A549 treated with AZD9567 at 1 μM for 4 hours (cell line): ENCODE results near the gene SCAMP2. TPM values are rescaled to one million over a fixed set of nuclear protein-coding genes. Genes with fewer than 3 reads are reported as not detected.

Experiments
- total RNA-seq: library from RNA; stranded (reverse); fragments of 200-300 nt; extraction: Qiagen RNA extraction; gene quantifications from 5 replicates; pipeline ENCODE4 v1.2.3, GENCODE V29; 2022; ENCODE audit not compliant: insufficient read depth

SCAMP2 gene, protein sequence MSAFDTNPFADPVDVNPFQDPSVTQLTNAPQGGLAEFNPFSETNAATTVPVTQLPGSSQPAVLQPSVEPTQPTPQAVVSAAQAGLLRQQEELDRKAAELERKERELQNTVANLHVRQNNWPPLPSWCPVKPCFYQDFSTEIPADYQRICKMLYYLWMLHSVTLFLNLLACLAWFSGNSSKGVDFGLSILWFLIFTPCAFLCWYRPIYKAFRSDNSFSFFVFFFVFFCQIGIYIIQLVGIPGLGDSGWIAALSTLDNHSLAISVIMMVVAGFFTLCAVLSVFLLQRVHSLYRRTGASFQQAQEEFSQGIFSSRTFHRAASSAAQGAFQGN
- 58.6 to 75.9 TPM (median 70.9 TPM) in 5 replicates for total RNA-seq

GRCh38 chr15:74873036-74873755 lies at the start of gene SCAMP2:
TSS of gene SCAMP2 (minus strand) at chr15:74873365. CDS start at chr15:74873255, 110 bp downstream.

GRCh38 chr15:74906450-74907162 lies 33.4 kb upstream of the SCAMP2 start, which contains the start of gene FAM219B:
TSS of gene FAM219B (minus strand) at chr15:74906851. CDS start at chr15:74906800, 51 bp downstream.

GRCh38 chr15:74889883-74890664 lies 16.9 kb upstream of the SCAMP2 start, which contains the start of gene MPI:
TSS of gene MPI (plus strand) at chr15:74890042. CDS start at chr15:74890074, 32 bp downstream.

GRCh38 chr15:74842581-74843444 lies 30.4 kb downstream of the SCAMP2 start, which contains the start of gene ULK3:
TSS of gene ULK3 (minus strand) at chr15:74843156. CDS start at chr15:74843105, 51 bp downstream.

GRCh38 chr15:74826364-74826819 lies 46.8 kb downstream of the SCAMP2 start, which contains the start of gene CPLX3:
TSS of gene CPLX3 (plus strand) at chr15:74826627. CDS start at chr15:74826704, 77 bp downstream.

GRCh38 chr15:74812533-74812932 lies 60.6 kb downstream of the SCAMP2 start, which contains the start of gene LMAN1L:
TSS of gene LMAN1L (plus strand) at chr15:74812835. CDS start at chr15:74812855, 20 bp downstream.

Other genes with a start within 250 kb of the SCAMP2 start
- 18.9 to 23.7 TPM (median 20.1 TPM) in 5 replicates for gene EDC3, start 177.3 kb downstream of the SCAMP2 start, total RNA-seq
- 1.2 to 3.9 TPM (median 1.7 TPM) in 5 replicates for gene CYP1A1, start 147.8 kb downstream of the SCAMP2 start, total RNA-seq
- gene CYP1A2, start 124.5 kb downstream of the SCAMP2 start, total RNA-seq: not detected in 5 replicates
- 60.3 to 69.4 TPM (median 64.0 TPM) in 5 replicates for gene CSK, start 91.3 kb downstream of the SCAMP2 start, total RNA-seq
- not detected in 5 replicates for gene LMAN1L, start 60.5 kb downstream of the SCAMP2 start, total RNA-seq
- gene CPLX3, start 46.7 kb downstream of the SCAMP2 start, total RNA-seq: 0.06 to 0.11 TPM (median 0.07 TPM) in 3 of 5 replicates, not detected in the others
- 24.1 to 42.4 TPM (median 39.7 TPM) in 5 replicates for gene ULK3, start 30.2 kb downstream of the SCAMP2 start, total RNA-seq
- 24.8 to 33.8 TPM (median 31.8 TPM) in 5 replicates for gene MPI, start 16.7 kb upstream of the SCAMP2 start, total RNA-seq
- 32.8 to 41.8 TPM (median 38.4 TPM) in 5 replicates for gene FAM219B, start 33.5 kb upstream of the SCAMP2 start, total RNA-seq
- gene COX5A, start 64.7 kb upstream of the SCAMP2 start, total RNA-seq: 549 to 606 TPM (median 573 TPM) in 5 replicates
- gene RPP25, start 83.4 kb upstream of the SCAMP2 start, total RNA-seq: 14.2 to 27.9 TPM (median 27.3 TPM) in 5 replicates
- gene SCAMP5, start 122.2 kb upstream of the SCAMP2 start, total RNA-seq: 11.2 to 12.6 TPM (median 12.0 TPM) in 5 replicates
- 16.0 to 20.1 TPM (median 17.6 TPM) in 5 replicates for gene PPCDC, start 150.2 kb upstream of the SCAMP2 start, total RNA-seq